Ishikawa (cell line): Measurements from ENCODE around the gene TSHB.
A peak's percentile ranks its signal among the peaks of the same experiment; 100 is the strongest.

Experiments
- CEBPB ChIP-seq: IDR thresholded peaks from 2 replicates; pipeline ENCODE4 v1.6.1; 2012
- CREB1 ChIP-seq: IDR thresholded peaks from 2 replicates; pipeline ENCODE4 v1.6.1; 2012; ENCODE audit warnings: low read depth
- EGR1 ChIP-seq: IDR thresholded peaks from 2 replicates; pipeline ENCODE4 v1.6.1; 2012
- EP300 ChIP-seq: IDR thresholded peaks from 2 replicates; pipeline ENCODE4 v1.6.1; 2012; ENCODE audit warnings: borderline replicate concordance
- FOXM1 ChIP-seq: IDR thresholded peaks from 2 replicates; pipeline ENCODE4 v1.6.1; 2012; ENCODE audit warnings: low read depth, borderline replicate concordance
- MAX ChIP-seq: IDR thresholded peaks from 2 replicates; pipeline ENCODE4 v1.6.1; 2012
- NFIC ChIP-seq: IDR thresholded peaks from 2 replicates; pipeline ENCODE4 v1.6.1; 2012
- RAD21 ChIP-seq: IDR thresholded peaks from 2 replicates; pipeline ENCODE4 v1.6.1; 2012; ENCODE audit warnings: low read depth
- REST ChIP-seq: IDR thresholded peaks from 2 replicates; pipeline ENCODE4 v1.6.1; 2012; ENCODE audit warnings: low read depth, mild to moderate bottlenecking
- TAF1 ChIP-seq: IDR thresholded peaks from 2 replicates; pipeline ENCODE4 v1.6.1; 2012; ENCODE audit warnings: low read depth, mild to moderate bottlenecking
- TCF12 ChIP-seq: IDR thresholded peaks from 2 replicates; pipeline ENCODE4 v1.6.1; 2012; ENCODE audit warnings: low read depth
- TEAD4 ChIP-seq: IDR thresholded peaks from 2 replicates; pipeline ENCODE4 v1.6.1; 2012
- USF1 ChIP-seq: IDR thresholded peaks from 2 replicates; pipeline ENCODE4 v1.6.1; 2012
- YY1 ChIP-seq: IDR thresholded peaks from 2 replicates; pipeline ENCODE4 v1.6.1; 2012; ENCODE audit warnings: low read depth
- ZBTB7A ChIP-seq: IDR thresholded peaks from 2 replicates; pipeline ENCODE4 v1.6.1; 2012; ENCODE audit warnings: low read depth

Gene TSHB

DNA sequence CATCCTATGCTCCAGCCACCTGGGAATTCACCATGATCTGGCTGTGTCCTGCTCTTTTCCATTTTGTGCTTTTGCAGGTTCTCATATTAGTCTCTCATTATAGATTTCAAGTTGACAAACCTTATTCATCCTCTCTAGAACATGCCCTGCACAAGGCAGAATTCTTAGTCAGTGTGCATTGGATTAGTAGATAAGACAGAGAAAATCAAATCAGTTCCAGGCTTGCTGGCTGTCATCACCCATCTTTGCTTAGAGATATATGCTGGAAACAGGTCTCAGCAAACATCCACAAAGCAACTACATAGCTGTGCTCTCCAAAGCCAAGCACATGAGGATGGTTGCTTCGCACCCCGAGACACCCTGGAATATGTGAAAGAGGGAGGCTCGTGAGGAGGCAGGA, 34.8 kb downstream of the TSHB start:
- TF ChIP-seq TCF12 (no peak), CEBPB (no peak), EGR1 (no peak), TAF1 (no peak), NFIC (no peak), RAD21 (no peak), EP300 (no peak), USF1 (no peak), FOXM1 (no peak), CREB1 (no peak), ZBTB7A (no peak), MAX (no peak), REST (no peak), TEAD4 (no peak), YY1 (no peak)

DNA sequence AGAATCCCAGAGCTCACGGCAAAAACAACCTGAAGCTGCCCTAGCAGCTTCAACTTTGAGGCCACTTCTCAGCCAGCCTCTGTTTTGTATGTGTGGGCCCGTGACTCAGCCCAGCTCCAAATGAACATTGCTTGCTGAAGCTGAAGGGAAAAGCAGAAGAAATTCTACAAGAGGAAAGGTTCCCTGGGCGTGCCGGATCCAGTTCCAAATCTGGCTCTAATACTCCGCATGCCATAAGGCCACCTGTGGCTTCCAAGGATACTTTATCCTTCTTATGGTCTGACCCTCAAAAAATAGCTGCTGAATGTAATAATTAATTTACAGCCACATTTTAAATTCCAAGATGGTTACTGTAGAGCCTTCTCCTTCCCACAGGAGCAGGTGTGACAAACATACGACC, 35.4 kb downstream of the TSHB start:
- no peak for TF ChIP-seq CREB1
- TF ChIP-seq TCF12, result 0 out of 2 replicates have a peak, but pooled peaks have one; percentile 24
- no peak for TF ChIP-seq NFIC
- no peak; the same call in 1 of the 2 replicates for TF ChIP-seq EP300

DNA sequence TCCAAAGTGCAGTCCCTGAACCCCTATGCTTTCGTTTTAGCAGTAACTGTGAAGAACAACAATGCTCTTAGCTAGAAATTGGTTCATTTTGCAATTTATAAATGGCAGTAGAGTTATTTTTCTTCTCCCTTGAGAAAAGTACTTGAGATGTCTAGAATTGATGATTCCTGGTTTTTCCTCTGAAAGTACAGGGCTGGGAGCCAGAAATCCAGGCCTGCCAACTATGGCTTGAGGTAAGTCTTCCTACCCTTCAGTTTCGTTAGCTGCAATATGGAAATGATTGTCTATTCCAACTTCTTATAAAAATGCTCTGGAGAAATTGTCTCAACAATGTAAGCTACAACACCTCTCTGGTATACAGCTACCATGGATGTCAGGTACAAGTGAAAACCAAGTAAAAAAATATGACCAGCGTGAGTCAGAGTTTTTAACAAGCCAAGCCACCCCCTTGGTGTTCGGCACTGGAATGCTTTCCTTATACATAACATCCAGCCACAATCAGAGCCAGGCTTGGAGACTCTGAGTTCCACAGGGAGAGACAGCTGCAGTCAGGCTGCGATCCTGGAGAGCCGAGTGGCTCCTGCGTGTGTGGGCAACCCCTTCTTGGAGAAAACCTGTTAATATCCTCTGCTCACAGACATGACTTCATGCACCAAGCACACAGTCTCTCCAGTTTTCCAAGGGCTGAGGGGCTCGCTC, 37.7 kb downstream of the TSHB start:
- TF ChIP-seq USF1, result no peak
- TF ChIP-seq TCF12, result no peak
- no peak for TF ChIP-seq MAX
- TF ChIP-seq REST, result no peak
- TF ChIP-seq FOXM1, result no peak
- TF ChIP-seq YY1, result no peak
- no peak for TF ChIP-seq TEAD4
- no peak for TF ChIP-seq CEBPB
- TF ChIP-seq ZBTB7A, result no peak
- no peak for TF ChIP-seq NFIC
- no peak for TF ChIP-seq EP300
- TF ChIP-seq EGR1, result no peak

DNA sequence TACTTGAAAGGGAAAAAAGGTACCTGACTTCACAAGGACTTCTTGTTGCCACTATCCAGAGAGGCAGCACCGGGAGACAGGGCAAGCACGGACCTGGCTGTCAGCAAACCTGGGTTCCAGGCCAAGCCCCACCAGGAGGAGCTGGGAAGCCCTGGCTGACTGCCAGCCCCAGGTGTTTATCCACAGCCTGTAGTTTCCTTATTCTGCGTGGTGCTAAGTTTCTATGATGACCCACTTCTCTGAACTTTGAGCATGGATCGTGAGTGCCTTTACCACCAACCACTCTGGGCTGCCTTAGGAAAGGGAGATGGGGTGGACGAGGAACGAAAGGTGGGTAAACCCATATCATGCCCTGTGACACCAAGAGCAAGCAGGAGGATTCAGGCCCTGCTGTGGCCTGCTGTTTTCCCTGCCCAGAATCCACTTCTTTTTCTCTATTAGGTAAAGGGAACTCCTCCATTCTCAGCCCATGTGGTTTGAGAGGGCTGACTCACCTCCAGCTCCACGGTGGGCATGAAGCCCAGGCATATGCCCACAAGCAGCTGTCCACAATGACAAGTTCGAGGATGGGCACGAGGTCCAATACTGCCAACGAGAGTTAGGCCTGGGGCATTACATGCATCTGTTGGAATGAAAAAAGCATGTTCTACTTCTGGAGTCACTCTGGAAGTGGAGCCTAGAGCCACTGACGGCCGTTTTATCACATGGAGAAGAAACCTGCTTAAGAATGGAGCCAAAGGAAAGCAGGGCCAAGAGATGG, 39.4 kb downstream of the TSHB start:
- TF ChIP-seq TEAD4 (no peak), ZBTB7A (no peak), NFIC (peak; percentile 74)

- TF ChIP-seq CEBPB (no peak), EGR1 (no peak), TCF12 (no peak), USF1 (no peak), TAF1 (no peak), EP300 (no peak), FOXM1 (no peak), MAX (no peak), REST (no peak), RAD21 (no peak), CREB1 (no peak), TEAD4 (no peak), NFIC (no peak), YY1 (no peak), ZBTB7A (no peak)
Observed at GRCh38 chr1:115069659-115070308, 40.2 kb downstream of the TSHB start.
